ENCODE data around the gene PPARA.

- TF ChIP-seq POLR2AphosphoS5 (IDR thresholded peaks at IDR 0.05; ENCODE audit: low read depth), result no peak
- TF ChIP-seq CTCF (IDR thresholded peaks at IDR 0.05; ENCODE audit: insufficient read depth, low read length), result no peak
- TF ChIP-seq GABPA (IDR thresholded peaks at IDR 0.05; ENCODE audit: low read depth), result no peak
- no peak for TF ChIP-seq REST (IDR thresholded peaks at IDR 0.05; ENCODE audit: insufficient replicate concordance, low read depth)
Observed at GRCh38 chr22:46145361-46145851, 4.9 kb upstream of the PPARA start.
